Measurements from ENCODE around the gene ARID3C. TPM values are rescaled to one million over a fixed set of nuclear protein-coding genes. Genes with fewer than 3 reads are reported as not detected.

The ARID3C gene
- total RNA-seq, 1 donor from 2014 or later: not detected

DNA sequence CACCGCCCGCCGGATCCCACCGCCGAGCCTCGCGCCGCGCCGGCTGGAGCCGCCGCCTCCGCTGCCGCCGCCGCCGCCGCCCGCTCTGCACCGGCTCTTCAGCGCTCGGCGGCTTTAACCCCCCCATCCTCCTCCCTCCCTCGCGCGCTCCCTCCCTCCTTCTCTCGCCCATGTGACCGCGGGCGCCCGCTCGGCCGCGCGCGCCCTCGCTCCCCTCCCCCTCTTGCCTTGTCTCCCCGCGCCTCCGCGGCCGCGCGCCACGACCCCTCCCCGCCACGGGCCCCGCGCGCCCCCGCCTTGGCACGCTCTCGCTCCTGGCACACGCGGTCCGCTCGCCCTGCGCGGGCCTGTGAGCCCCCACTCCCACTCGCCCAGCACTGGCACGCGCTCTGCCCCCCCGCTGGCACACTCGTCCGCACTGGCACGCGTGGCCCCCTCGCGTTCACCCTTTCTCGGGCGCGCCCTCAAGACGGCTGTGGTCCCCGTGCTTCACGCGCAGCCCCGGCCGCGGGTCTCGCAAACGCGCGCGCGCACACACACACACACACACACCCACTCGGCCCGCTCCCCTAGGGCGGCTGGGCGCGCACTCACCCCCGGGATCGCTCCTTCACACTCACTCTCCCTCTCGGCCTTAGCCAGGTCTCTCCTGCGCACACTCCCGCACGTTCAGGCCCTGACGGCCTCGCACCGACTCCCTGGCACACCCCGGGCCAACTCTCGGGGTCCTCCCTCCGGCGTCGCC is 39.1 kb downstream of the ARID3C start, which contains the start of gene CNTFR:
CNTFR (minus strand) TSS at position 89 of the 745 bp plus-strand sequence. CDS start 20,743 bp downstream, outside the sequence.
- Histone ChIP-seq H3K4me3 (peak within 1 kb of the TSS; percentile 68), H3K36me3 (no peaks in the 10 kb centered on the region), H3K9me3 (replicated peaks) (no peaks in the 10 kb centered on the region), H3K27me3 (ENCODE audit: low read depth) (peaks cover 83% of the 10 kb centered on the region), H3K4me1 (peaks cover 59% of the 10 kb centered on the region), H3K27ac (replicated peaks) (peak within 1 kb of the TSS; percentile 37)
- intact Hi-C loops (cut with micrococcal nuclease): loop anchor here (5.0 kb wide), 1 partner anchor 43 kb away; no protein-coding TSS in a partner anchor
- peak; percentile 47 for DNase-seq
- TF ChIP-seq, protein P1, sequence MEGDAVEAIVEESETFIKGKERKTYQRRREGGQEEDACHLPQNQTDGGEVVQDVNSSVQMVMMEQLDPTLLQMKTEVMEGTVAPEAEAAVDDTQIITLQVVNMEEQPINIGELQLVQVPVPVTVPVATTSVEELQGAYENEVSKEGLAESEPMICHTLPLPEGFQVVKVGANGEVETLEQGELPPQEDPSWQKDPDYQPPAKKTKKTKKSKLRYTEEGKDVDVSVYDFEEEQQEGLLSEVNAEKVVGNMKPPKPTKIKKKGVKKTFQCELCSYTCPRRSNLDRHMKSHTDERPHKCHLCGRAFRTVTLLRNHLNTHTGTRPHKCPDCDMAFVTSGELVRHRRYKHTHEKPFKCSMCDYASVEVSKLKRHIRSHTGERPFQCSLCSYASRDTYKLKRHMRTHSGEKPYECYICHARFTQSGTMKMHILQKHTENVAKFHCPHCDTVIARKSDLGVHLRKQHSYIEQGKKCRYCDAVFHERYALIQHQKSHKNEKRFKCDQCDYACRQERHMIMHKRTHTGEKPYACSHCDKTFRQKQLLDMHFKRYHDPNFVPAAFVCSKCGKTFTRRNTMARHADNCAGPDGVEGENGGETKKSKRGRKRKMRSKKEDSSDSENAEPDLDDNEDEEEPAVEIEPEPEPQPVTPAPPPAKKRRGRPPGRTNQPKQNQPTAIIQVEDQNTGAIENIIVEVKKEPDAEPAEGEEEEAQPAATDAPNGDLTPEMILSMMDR (IDR thresholded peaks at IDR 0.05; ENCODE audit: borderline replicate concordance): no peak

DNA sequence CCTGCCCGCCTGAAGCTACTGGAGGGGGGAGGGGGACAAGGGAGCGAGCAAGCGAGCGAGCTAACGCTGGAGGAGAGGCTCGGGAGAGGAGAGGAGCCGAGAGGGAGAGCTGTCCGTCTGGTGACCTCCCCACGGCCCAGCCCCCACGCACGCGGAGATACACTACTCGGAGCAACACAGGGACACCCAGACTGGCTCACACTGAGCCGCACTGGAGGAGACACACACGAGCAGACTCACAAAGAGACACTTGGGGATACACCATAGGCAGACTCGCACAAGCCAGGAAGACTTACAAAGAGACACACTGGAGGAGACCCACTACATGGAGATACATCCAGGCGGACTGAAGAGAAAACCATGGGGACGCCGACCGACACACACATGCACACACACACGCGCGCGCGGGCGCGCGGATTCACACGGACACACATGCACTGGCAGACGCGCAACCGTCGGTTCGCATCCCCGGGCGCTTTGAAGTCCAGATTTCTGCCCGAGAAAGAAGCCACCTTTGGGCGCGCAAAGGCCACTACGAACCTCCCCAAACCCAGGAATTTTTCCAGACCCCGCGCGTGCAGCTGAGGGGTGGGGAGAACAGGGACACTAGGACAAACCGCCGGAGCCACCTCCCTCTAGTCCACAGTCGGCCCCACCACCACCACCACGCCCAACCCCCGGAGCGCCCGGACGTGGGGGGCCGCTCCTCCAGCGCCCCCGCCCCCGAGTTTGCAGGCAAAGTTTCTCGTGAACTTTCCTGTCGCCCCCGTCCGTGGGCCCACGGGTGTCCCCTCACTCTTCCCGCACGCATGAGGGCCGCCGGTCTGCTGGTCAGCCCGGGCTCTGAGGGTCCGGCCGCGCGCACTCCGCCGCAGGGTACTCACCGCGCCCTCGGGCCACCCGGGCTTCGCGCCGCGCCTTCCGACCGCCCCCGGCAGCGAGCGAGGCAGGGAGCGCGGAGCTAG is 39.9 kb downstream of the ARID3C start:
- H3K4me3 ChIP-seq: peak overlapping the region; percentile 68
- intact Hi-C loops (cut with micrococcal nuclease): no loop called here
- H3K27me3 ChIP-seq (ENCODE audit: low read depth): peaks cover 89% of the 10 kb centered on the region
- H3K27ac ChIP-seq (replicated peaks): no peak overlapping the region
- H3K9me3 ChIP-seq (replicated peaks): no peaks in the 10 kb centered on the region
- TF ChIP-seq, protein P1 (IDR thresholded peaks at IDR 0.05; ENCODE audit: borderline replicate concordance): no peak
- H3K36me3 ChIP-seq: no peaks in the 10 kb centered on the region
- DNase-seq: no peak
- H3K4me1 ChIP-seq: peaks cover 52% of the 10 kb centered on the region

DNA sequence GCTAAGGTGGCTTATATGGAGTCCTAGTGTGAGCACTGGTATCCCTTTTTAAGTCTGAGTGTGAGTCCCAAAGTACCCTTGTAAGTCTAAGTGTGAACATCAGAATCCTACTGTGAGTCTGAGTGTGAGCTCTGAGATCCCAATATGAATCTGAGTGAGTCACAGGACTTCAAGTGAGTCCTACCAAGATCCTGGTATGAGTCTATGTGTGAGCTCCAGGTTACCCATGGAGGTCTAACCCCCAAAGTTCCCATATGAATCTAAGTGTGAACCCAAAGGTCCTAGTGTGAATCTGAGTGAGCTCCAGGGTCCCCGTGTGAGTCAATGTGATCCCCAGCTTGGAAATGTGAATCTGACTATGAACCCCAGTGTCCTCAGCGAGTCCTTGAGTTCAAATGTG is 41.6 kb downstream of the ARID3C start:
- Histone ChIP-seq H3K4me3 (no peak overlapping the region), H3K9me3 (replicated peaks) (no peaks in the 10 kb centered on the region), H3K27me3 (ENCODE audit: low read depth) (peaks cover 93% of the 10 kb centered on the region), H3K36me3 (no peaks in the 10 kb centered on the region), H3K27ac (replicated peaks) (no peak overlapping the region), H3K4me1 (peaks cover 35% of the 10 kb centered on the region)
- intact Hi-C loops (cut with micrococcal nuclease): no loop called here
- TF ChIP-seq, protein P1 (IDR thresholded peaks at IDR 0.05; ENCODE audit: borderline replicate concordance): no peak
- DNase-seq: no peak

DNA sequence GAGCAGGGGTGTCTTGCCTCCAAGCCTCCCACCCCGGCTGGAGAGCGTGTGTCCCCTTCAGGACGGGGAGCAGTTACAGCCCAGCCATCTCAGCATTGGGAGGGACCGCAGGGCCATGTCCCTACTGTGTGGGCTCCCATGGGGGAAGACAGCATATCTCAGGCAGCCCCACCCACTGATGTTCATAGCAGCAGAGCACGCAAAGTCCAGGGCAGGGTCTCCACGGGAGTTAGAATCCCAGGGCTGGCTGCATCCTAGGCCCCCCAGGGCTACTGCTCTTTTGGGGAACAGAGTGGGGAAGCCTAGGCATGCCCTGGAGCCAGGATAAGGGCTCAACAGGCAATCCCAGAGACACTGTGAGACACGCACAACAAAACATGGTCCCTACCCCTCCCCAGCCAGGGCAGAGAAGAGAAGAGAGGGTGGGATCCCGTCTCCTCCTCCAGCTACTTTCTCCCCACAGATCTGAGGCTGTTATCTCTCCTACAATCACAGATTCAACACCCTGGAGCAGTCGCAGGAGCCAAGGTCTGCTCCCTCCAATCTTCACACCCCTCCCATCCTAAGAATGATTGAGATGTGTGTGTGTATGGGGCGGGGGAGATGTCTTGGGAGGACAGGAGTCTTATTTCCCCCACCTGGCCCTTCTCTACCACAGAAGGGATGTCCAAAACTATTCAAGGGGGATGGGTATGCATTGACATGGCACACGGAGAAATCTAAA is 42.8 kb downstream of the ARID3C start:
- Histone ChIP-seq H3K36me3 (no peaks in the 10 kb centered on the region), H3K27me3 (ENCODE audit: low read depth) (peaks cover 97% of the 10 kb centered on the region), H3K4me3 (no peak overlapping the region), H3K4me1 (peaks cover 24% of the 10 kb centered on the region), H3K9me3 (replicated peaks) (no peaks in the 10 kb centered on the region), H3K27ac (replicated peaks) (no peak overlapping the region)
- intact Hi-C loops (cut with micrococcal nuclease): no loop called here
- DNase-seq: no peak
- TF ChIP-seq, protein P1 (IDR thresholded peaks at IDR 0.05; ENCODE audit: borderline replicate concordance): no peak

DNA sequence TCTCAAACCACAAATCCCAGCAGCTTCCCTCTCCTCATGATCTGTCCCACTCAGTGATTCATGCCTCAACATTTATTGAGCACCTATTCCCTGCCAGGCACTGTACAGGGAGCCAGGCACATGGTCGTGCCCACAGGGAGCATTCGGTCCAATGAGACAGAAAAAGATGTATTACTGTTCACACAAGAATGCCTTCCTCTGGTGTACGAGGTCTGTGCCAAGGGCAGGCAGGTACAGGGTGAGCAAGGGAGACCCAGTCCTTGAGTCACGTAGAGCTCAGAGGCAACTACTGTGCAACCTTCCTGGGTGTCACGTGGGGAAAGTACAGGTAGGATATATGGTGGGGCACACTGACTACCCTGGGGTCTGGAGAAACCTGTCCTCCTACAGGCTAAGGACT is 43.9 kb downstream of the ARID3C start:
- Histone ChIP-seq H3K27me3 (ENCODE audit: low read depth) (peaks cover 97% of the 10 kb centered on the region), H3K36me3 (no peaks in the 10 kb centered on the region), H3K27ac (replicated peaks) (no peak overlapping the region), H3K9me3 (replicated peaks) (no peaks in the 10 kb centered on the region), H3K4me1 (peaks cover 12% of the 10 kb centered on the region), H3K4me3 (no peak overlapping the region)
- intact Hi-C loops (cut with micrococcal nuclease): no loop called here
- TF ChIP-seq, protein P1 (IDR thresholded peaks at IDR 0.05; ENCODE audit: borderline replicate concordance): no peak
- DNase-seq: no peak

Measured in left ventricle myocardium inferior (tissue), 1 donor.